Smooth muscle cell of the umbilical artery (primary cell): Measurements from ENCODE around the gene OR4C3. TPM values are rescaled to one million over a fixed set of nuclear protein-coding genes. Genes with fewer than 3 reads are reported as not detected.

Source experiments
- total RNA-seq: library from RNA; depleted of rRNA; stranded (reverse); fragments of >200 nt; gene quantifications from 2 replicates; pipeline ENCODE4 v1.2.3, GENCODE V29; 2014

Gene OR4C3
- not detected in 2 replicates for total RNA-seq

GRCh38 chr11:48324620-48325019 is at the start of gene OR4C3:
TSS of gene OR4C3 (plus strand) at chr11:48324920. CDS start at chr11:48325022, 102 bp downstream.

GRCh38 chr11:48305923-48306322 is 18.8 kb upstream of the OR4C3 start, which contains the start of gene OR4S1:
TSS of gene OR4S1 (plus strand) at chr11:48306223. CDS start at chr11:48306223, 0 bp downstream.

GRCh38 chr11:48366365-48366764 is 41.6 kb downstream of the OR4C3 start, which contains the start of gene OR4C5:
TSS of gene OR4C5 (minus strand) at chr11:48366465. CDS start at chr11:48366465, 0 bp downstream.

Other genes starting within 250 kb of the OR4C3 start
- gene OR4B1, start 108.1 kb upstream of the OR4C3 start, total RNA-seq = not detected in 2 replicates
- gene OR4X2, start 79.8 kb upstream of the OR4C3 start, total RNA-seq = not detected in 2 replicates
- gene OR4X1, start 61.1 kb upstream of the OR4C3 start, total RNA-seq = not detected in 2 replicates
- not detected in 2 replicates for gene OR4S1, start 18.7 kb upstream of the OR4C3 start, total RNA-seq
- not detected in 2 replicates for gene OR4C5, start 41.5 kb downstream of the OR4C3 start, total RNA-seq
- gene OR4A47, start 163.9 kb downstream of the OR4C3 start, total RNA-seq = not detected in 2 replicates